ENCODE data around the gene SRSF4. TPM values are rescaled to one million over a fixed set of nuclear protein-coding genes. Genes with fewer than 3 reads are reported as not detected.

SRSF4 gene
- total RNA-seq, 4 donors from 2014 or later: 82.7 to 112 (median 96.8) TPM

GRCh38 chr1:29129916-29130315, 51.8 kb downstream of the SRSF4 start:
- H3K27ac ChIP-seq: no peak overlapping the region
- H3K4me1 ChIP-seq: peaks cover 0 to 24% (median 4%) of the 10 kb centered on the region in 3 donors
- H3K36me3 ChIP-seq: no peaks in the 10 kb centered on the region
- no peak for ATAC-seq
- no peaks in the 10 kb centered on the region for H3K9me3 ChIP-seq
- no peak for TF ChIP-seq CTCF (IDR thresholded peaks at IDR 0.05)
- no peak for TF ChIP-seq EP300 (IDR thresholded peaks at IDR 0.05)
- no peak for TF ChIP-seq POLR2AphosphoS5 (IDR thresholded peaks at IDR 0.05)
- TF ChIP-seq POLR2A (IDR thresholded peaks at IDR 0.05): no peak
- no peak overlapping the region for H3K4me3 ChIP-seq
- no peaks in the 10 kb centered on the region for H3K27me3 ChIP-seq
- 73 to 74% methylated on average over 3 of the region's 5 CpGs for WGBS, 2 donors (ENCODE audit: low coverage in 1 of 2)

- TF ChIP-seq POLR2AphosphoS5 (IDR thresholded peaks at IDR 0.05) (no peak), POLR2A (IDR thresholded peaks at IDR 0.05) (no peak), EP300 (IDR thresholded peaks at IDR 0.05) (no peak), CTCF (IDR thresholded peaks at IDR 0.05) (no peak)
- WGBS, 2 donors (ENCODE audit: low coverage in 1 of 2): 87 to 94% methylated on average over 3 of the region's 6 CpGs
- no peak for ATAC-seq
- no peak overlapping the region for H3K27ac ChIP-seq
- H3K27me3 ChIP-seq: no peaks in the 10 kb centered on the region
- no peaks in the 10 kb centered on the region for H3K36me3 ChIP-seq
- no peaks in the 10 kb centered on the region for H3K9me3 ChIP-seq
- H3K4me1 ChIP-seq: peaks cover 0 to 19% (median 4%) of the 10 kb centered on the region in 3 donors
- no peak overlapping the region for H3K4me3 ChIP-seq
Observed at GRCh38 chr1:29128739-29129138, 53.0 kb downstream of the SRSF4 start.

GRCh38 chr1:29126198-29126597, 55.5 kb downstream of the SRSF4 start:
- Histone ChIP-seq H3K9me3 (no peaks in the 10 kb centered on the region), H3K4me1 (peaks cover 0 to 35% (median 11%) of the 10 kb centered on the region in 3 donors), H3K27ac (no peak overlapping the region), H3K4me3 (no peak overlapping the region), H3K27me3 (peaks cover 7% of the 10 kb centered on the region), H3K36me3 (no peaks in the 10 kb centered on the region)
- no peak for TF ChIP-seq EP300 (IDR thresholded peaks at IDR 0.05)
- TF ChIP-seq POLR2AphosphoS5 (IDR thresholded peaks at IDR 0.05): no peak
- TF ChIP-seq POLR2A (IDR thresholded peaks at IDR 0.05): no peak
- no peak for TF ChIP-seq CTCF (IDR thresholded peaks at IDR 0.05)
- WGBS, 2 donors (ENCODE audit: low coverage in 1 of 2): 89 to 100% methylated on average over 1 to 5 of the region's 6 CpGs
- ATAC-seq: no peak

GRCh38 chr1:29125788-29126187, 55.9 kb downstream of the SRSF4 start:
- H3K4me3 ChIP-seq: no peak overlapping the region
- H3K27ac ChIP-seq: peak overlapping the region in 3 of 4 donors; percentile 91 to 99 (median 98)
- H3K36me3 ChIP-seq: no peaks in the 10 kb centered on the region
- H3K9me3 ChIP-seq: no peaks in the 10 kb centered on the region
- no peak for ATAC-seq
- no peak for TF ChIP-seq POLR2A (IDR thresholded peaks at IDR 0.05)
- no peak for TF ChIP-seq CTCF (IDR thresholded peaks at IDR 0.05)
- TF ChIP-seq EP300 (IDR thresholded peaks at IDR 0.05): no peak
- no peak for TF ChIP-seq POLR2AphosphoS5 (IDR thresholded peaks at IDR 0.05)
- peaks cover 0 to 39% (median 11%) of the 10 kb centered on the region in 3 donors for H3K4me1 ChIP-seq
- WGBS, 2 donors (ENCODE audit: low coverage in 1 of 2): 79 to 80% methylated on average over 5 to 6 of the region's 6 CpGs
- peaks cover 7% of the 10 kb centered on the region for H3K27me3 ChIP-seq

- H3K27ac ChIP-seq: peak overlapping the region; percentile 89 to 99 (median 94)
- peaks cover 0 to 44% (median 12%) of the 10 kb centered on the region in 3 donors for H3K4me1 ChIP-seq
- ATAC-seq: no peak
- H3K36me3 ChIP-seq: no peaks in the 10 kb centered on the region
- peaks cover 7% of the 10 kb centered on the region for H3K27me3 ChIP-seq
- H3K9me3 ChIP-seq: no peaks in the 10 kb centered on the region
- H3K4me3 ChIP-seq: peak overlapping the region; percentile 45 to 61
- WGBS, 2 donors (ENCODE audit: low coverage in 1 of 2): 27 to 36% methylated on average over 9 to 11 of the region's 14 CpGs
- no peak for TF ChIP-seq POLR2A (IDR thresholded peaks at IDR 0.05)
- no peak for TF ChIP-seq POLR2AphosphoS5 (IDR thresholded peaks at IDR 0.05)
- TF ChIP-seq EP300 (IDR thresholded peaks at IDR 0.05): no peak
- TF ChIP-seq CTCF (IDR thresholded peaks at IDR 0.05): no peak
Observed at GRCh38 chr1:29125237-29125641, 56.5 kb downstream of the SRSF4 start.

Data from gastroesophageal sphincter (tissue), 4 donors.